H9 (cell line): Measurements from ENCODE around the gene ELOA. TPM values are rescaled to one million over a fixed set of nuclear protein-coding genes. Genes with fewer than 3 reads are reported as not detected.

Experiments used
- DNase-seq: peaks from one replicate; pipeline ENCODE4 v3.0.0-alpha.2; 2017
- H2AFZ ChIP-seq: one replicate; pipeline ENCODE4 v1.6.1; 2013; ENCODE audit warnings: mild to moderate bottlenecking, low read length, control low read depth, moderate library complexity
- H2AK5ac ChIP-seq: 2 replicates; pipeline ENCODE4 v1.6.1; 2013; ENCODE audit warnings: low read length, control low read depth, mixed read lengths; ENCODE audit not compliant: insufficient read length
- H2BK120ac ChIP-seq: one replicate; pipeline ENCODE4 v1.6.1; 2013; ENCODE audit warnings: low read depth, mild to moderate bottlenecking, low read length, control low read depth, inconsistent platforms; ENCODE audit not compliant: poor library complexity, severe bottlenecking
- H2BK12ac ChIP-seq: 2 replicates; pipeline ENCODE4 v1.6.1; 2013; ENCODE audit warnings: low read length, control low read depth, mixed read lengths, low read depth; ENCODE audit not compliant: insufficient read length
- H2BK15ac ChIP-seq: 2 replicates; pipeline ENCODE4 v1.6.1; 2013; ENCODE audit warnings: low read depth, low read length, control low read depth
- H2BK20ac ChIP-seq: one replicate; pipeline ENCODE4 v1.6.1; 2013; ENCODE audit warnings: low read depth, mild to moderate bottlenecking, low read length, control low read depth, inconsistent platforms; ENCODE audit not compliant: poor library complexity, severe bottlenecking
- H2BK5ac ChIP-seq: 2 replicates; pipeline ENCODE4 v1.6.1; 2013; ENCODE audit warnings: low read length, control low read depth, mixed read lengths; ENCODE audit not compliant: insufficient read length
- H3K14ac ChIP-seq: 2 replicates; pipeline ENCODE4 v1.6.1; 2013; ENCODE audit warnings: low read length, control low read depth; ENCODE audit not compliant: insufficient read depth
- H3K18ac ChIP-seq: 2 replicates; pipeline ENCODE4 v1.6.1; 2013; ENCODE audit warnings: low read depth, mild to moderate bottlenecking, mixed read lengths, low read length, control low read depth; ENCODE audit not compliant: insufficient read length
- H3K23ac ChIP-seq: 2 replicates; pipeline ENCODE4 v1.6.1; 2013; ENCODE audit warnings: low read length, control low read depth, mixed read lengths, low read depth; ENCODE audit not compliant: insufficient read length
- H3K23me2 ChIP-seq: 2 replicates; pipeline ENCODE4 v1.6.1; 2013; ENCODE audit warnings: low read depth, mild to moderate bottlenecking, mixed read lengths, low read length, control low read depth; ENCODE audit not compliant: insufficient read length, poor library complexity, severe bottlenecking
- H3K27ac ChIP-seq: 2 replicates; pipeline ENCODE4 v1.5.1; 2013; ENCODE audit warnings: low read length, control low read depth, mixed read lengths, low read depth; ENCODE audit not compliant: insufficient read length
- H3K27me3 ChIP-seq: 2 replicates; pipeline ENCODE4 v1.6.1; 2013; ENCODE audit warnings: low read length, control low read depth, inconsistent platforms; ENCODE audit not compliant: insufficient read depth
- H3K4ac ChIP-seq: 2 replicates; pipeline ENCODE4 v1.6.1; 2013; ENCODE audit warnings: low read depth, mild to moderate bottlenecking, control low read depth, inconsistent platforms, low read length, moderate library complexity
- H3K4me1 ChIP-seq: 2 replicates; pipeline ENCODE4 v1.6.1; 2013; ENCODE audit warnings: low read length, control low read depth, inconsistent platforms; ENCODE audit not compliant: insufficient read depth
- H3K4me2 ChIP-seq: 2 replicates; pipeline ENCODE4 v1.6.1; 2013; ENCODE audit warnings: low read length, control low read depth, mixed read lengths; ENCODE audit not compliant: insufficient read length, insufficient read depth
- H3K56ac ChIP-seq: 2 replicates; pipeline ENCODE4 v1.6.1; 2013; ENCODE audit warnings: low read depth, mild to moderate bottlenecking, mixed read lengths, low read length, control low read depth; ENCODE audit not compliant: insufficient read length
- H3K79me1 ChIP-seq: 2 replicates; pipeline ENCODE4 v1.6.1; 2013; ENCODE audit warnings: low read depth, mild to moderate bottlenecking, moderate library complexity, low read length, control low read depth, inconsistent platforms; ENCODE audit not compliant: insufficient read depth, poor library complexity, severe bottlenecking
- H3K79me2 ChIP-seq: 2 replicates; pipeline ENCODE4 v1.6.1; 2013; ENCODE audit warnings: low read length, control low read depth, inconsistent platforms; ENCODE audit not compliant: insufficient read depth
- H3K9ac ChIP-seq: 2 replicates; pipeline ENCODE4 v1.6.1; 2013; ENCODE audit warnings: low read length, control low read depth, mixed read lengths; ENCODE audit not compliant: insufficient read length; ENCODE audit errors: extremely low read depth
- H3K9me3 ChIP-seq: one replicate; pipeline ENCODE4 v1.6.1; 2013; ENCODE audit warnings: low read depth, low read length, inconsistent platforms; ENCODE audit not compliant: control insufficient read depth
- H3T11ph ChIP-seq: one replicate; pipeline ENCODE4 v1.6.1; 2013; ENCODE audit warnings: mild to moderate bottlenecking, low read length, control low read depth, inconsistent platforms
- H4K20me1 ChIP-seq: one replicate; pipeline ENCODE4 v1.6.1; 2013; ENCODE audit not compliant: control insufficient read depth, insufficient read length, insufficient read depth
- H4K5ac ChIP-seq: 2 replicates; pipeline ENCODE4 v1.6.1; 2013; ENCODE audit warnings: low read depth, mild to moderate bottlenecking, mixed read lengths, low read length, control low read depth; ENCODE audit not compliant: insufficient read length
- H4K8ac ChIP-seq: replicated peaks from 2 replicates; pipeline ENCODE4 v1.6.1; 2013; ENCODE audit warnings: low read length, control low read depth, mixed read lengths, low read depth; ENCODE audit not compliant: insufficient read length
- H4K91ac ChIP-seq: 2 replicates; pipeline ENCODE4 v1.6.1; 2013; ENCODE audit warnings: low read depth, mild to moderate bottlenecking, moderate library complexity, mixed read lengths, low read length, control low read depth; ENCODE audit not compliant: insufficient read length
- H3K27ac Mint-ChIP-seq, 3 experiments: 2 replicates in 2 of 3; 3 replicates in 1 of 3; pipeline ENCODE4 v1.8.0; 2020 to 2021; ENCODE audit warnings: mixed read lengths in 3 of 3, mild to moderate bottlenecking in 1 of 3, moderate library complexity in 1 of 3
- H3K27me3 Mint-ChIP-seq: 2 replicates; pipeline ENCODE4 v1.8.0; 2021; ENCODE audit warnings: low read depth, mild to moderate bottlenecking, moderate library complexity, mixed read lengths
- H3K36me3 Mint-ChIP-seq, 3 experiments: 2 replicates in 2 of 3; 3 replicates in 1 of 3; pipeline ENCODE4 v1.8.0; 2020 to 2021; ENCODE audit warnings: low read depth in 3 of 3, mixed read lengths in 3 of 3; ENCODE audit not compliant: insufficient read depth in 1 of 3
- H3K4me1 Mint-ChIP-seq, 2 experiments: 2 replicates each; pipeline ENCODE4 v1.8.0; 2020; ENCODE audit warnings: mixed read lengths in 2 of 2
- H3K4me3 Mint-ChIP-seq, 2 experiments: 2 replicates in 1 of 2; 3 replicates in 1 of 2; pipeline ENCODE4 v1.8.0; 2020 to 2021; ENCODE audit warnings: mild to moderate bottlenecking in 2 of 2, mixed read lengths in 2 of 2, moderate library complexity in 1 of 2
- H3K9me3 Mint-ChIP-seq, 2 experiments: 2 replicates in 1 of 2; 3 replicates in 1 of 2; pipeline ENCODE4 v1.8.0; 2020; ENCODE audit warnings: mild to moderate bottlenecking in 2 of 2, mixed read lengths in 2 of 2, moderate library complexity in 1 of 2
- WGBS: extraction: QIAGEN DNeasy Blood & Tissue Kit; methylation state at CpG from one replicate; pipeline ENCODE4 v1.1.7; 2013; ENCODE audit warnings: missing lambda C conversion rate, low lambda C conversion rate, mixed read lengths; ENCODE audit not compliant: insufficient read length; ENCODE audit errors: extremely low coverage; 5-methylcytosine and 5-hydroxymethylcytosine counted together
- total RNA-seq: library from RNA; stranded (reverse); gene quantifications from 2 replicates; pipeline ENCODE4 v1.2.1, GENCODE V29; 2021
- TF ChIP-seq, protein P1 (sequence below): fragments of 200-600 bp; sonication (generic); conservative IDR thresholded peaks from 3 replicates; pipeline ENCODE4 v1.8.0; 2021; ENCODE audit warnings: antibody characterized with exemption, mild to moderate bottlenecking

Gene ELOA
- total RNA-seq, 1 experiment from 2014 or later = 66.2 TPM

DNA sequence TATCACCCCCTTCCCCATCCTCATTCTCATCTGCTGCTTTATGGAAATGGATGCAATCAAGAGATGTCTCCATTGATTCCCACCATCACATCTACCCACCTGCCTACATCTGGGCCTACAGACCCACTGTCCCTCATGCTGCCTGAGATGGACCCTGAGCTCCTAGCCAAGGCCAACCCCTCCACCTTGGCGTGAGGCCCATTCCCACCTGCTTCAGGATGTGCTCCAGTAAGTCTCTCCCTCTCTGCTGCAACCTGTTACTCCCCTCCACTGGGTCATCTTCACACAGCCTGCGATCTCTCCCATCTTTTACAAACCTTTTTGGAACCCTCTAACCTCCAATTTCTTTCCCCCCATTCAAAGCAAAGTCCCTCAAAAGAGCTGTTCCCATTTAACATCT is 61.8 kb downstream of the ELOA start:
- H4K5ac ChIP-seq = no peak overlapping the region
- WGBS = no CpG with 5 or more reads among the region's 2 CpGs
- no peaks in the 10 kb centered on the region for H3K79me2 ChIP-seq
- no peak overlapping the region for H3K56ac ChIP-seq
- peaks cover 0 to 6% (median 4%) of the 10 kb centered on the region in 3 experiments; a peak in 2 of 7 replicates for H3K36me3 Mint-ChIP-seq
- no peak overlapping the region for H4K91ac ChIP-seq
- H3K27ac ChIP-seq = no peak overlapping the region
- peaks cover 6% of the 10 kb centered on the region for H3K23me2 ChIP-seq
- no peak overlapping the region for H3K9ac ChIP-seq
- H2BK120ac ChIP-seq = no peak overlapping the region
- no peaks in the 10 kb centered on the region for H3K9me3 ChIP-seq
- H3K23ac ChIP-seq = no peak overlapping the region
- H3K4me3 Mint-ChIP-seq = no peak overlapping the region
- no peak overlapping the region for H2BK20ac ChIP-seq
- no peak overlapping the region for H3T11ph ChIP-seq
- H3K9me3 Mint-ChIP-seq = no peaks in the 10 kb centered on the region
- no peak overlapping the region for H2BK12ac ChIP-seq
- H3K18ac ChIP-seq = no peak overlapping the region
- no peaks in the 10 kb centered on the region for H3K27me3 ChIP-seq
- H2BK15ac ChIP-seq = no peak overlapping the region
- no peak for DNase-seq
- H3K4ac ChIP-seq = no peak overlapping the region
- H4K20me1 ChIP-seq = no peaks in the 10 kb centered on the region
- H3K14ac ChIP-seq = no peak overlapping the region
- H3K4me1 Mint-ChIP-seq = peaks cover 3 to 4% of the 10 kb centered on the region in 2 experiments; a peak in 3 of 4 replicates
- no peak overlapping the region for H4K8ac ChIP-seq
- H3K4me2 ChIP-seq = no peak overlapping the region
- no peak overlapping the region for H2BK5ac ChIP-seq
- peaks cover 11% of the 10 kb centered on the region for H3K27me3 Mint-ChIP-seq
- no peak overlapping the region for H2AK5ac ChIP-seq
- no peaks in the 10 kb centered on the region for H3K79me1 ChIP-seq
- H3K27ac Mint-ChIP-seq = no peak overlapping the region
- H3K4me1 ChIP-seq = no peaks in the 10 kb centered on the region
- TF ChIP-seq, protein P1, sequence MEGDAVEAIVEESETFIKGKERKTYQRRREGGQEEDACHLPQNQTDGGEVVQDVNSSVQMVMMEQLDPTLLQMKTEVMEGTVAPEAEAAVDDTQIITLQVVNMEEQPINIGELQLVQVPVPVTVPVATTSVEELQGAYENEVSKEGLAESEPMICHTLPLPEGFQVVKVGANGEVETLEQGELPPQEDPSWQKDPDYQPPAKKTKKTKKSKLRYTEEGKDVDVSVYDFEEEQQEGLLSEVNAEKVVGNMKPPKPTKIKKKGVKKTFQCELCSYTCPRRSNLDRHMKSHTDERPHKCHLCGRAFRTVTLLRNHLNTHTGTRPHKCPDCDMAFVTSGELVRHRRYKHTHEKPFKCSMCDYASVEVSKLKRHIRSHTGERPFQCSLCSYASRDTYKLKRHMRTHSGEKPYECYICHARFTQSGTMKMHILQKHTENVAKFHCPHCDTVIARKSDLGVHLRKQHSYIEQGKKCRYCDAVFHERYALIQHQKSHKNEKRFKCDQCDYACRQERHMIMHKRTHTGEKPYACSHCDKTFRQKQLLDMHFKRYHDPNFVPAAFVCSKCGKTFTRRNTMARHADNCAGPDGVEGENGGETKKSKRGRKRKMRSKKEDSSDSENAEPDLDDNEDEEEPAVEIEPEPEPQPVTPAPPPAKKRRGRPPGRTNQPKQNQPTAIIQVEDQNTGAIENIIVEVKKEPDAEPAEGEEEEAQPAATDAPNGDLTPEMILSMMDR = no peak
- H2AFZ ChIP-seq = no peak overlapping the region
